Uterus (tissue), 2 donors: ENCODE measurements around the gene KMT5B.

Experiments
- CTCF ChIP-seq, 4 experiments: fragments of 200-600 bp in 2 of 4; fragments of 450-650 bp in 2 of 4; sonication (generic) in 2 of 4; IDR thresholded peaks; one replicate each; pipeline ENCODE4 v1.5.1; 2016 to 2019; ENCODE audit warnings: antibody characterized with exemption in 4 of 4, mild to moderate bottlenecking in 2 of 4, moderate library complexity in 1 of 4
- POLR2A ChIP-seq, 2 donors: fragments of 450-650 bp; IDR thresholded peaks; one replicate each; pipeline ENCODE4 v1.6.1; 2016; ENCODE audit warnings: antibody characterized with exemption in 2 of 2, mild to moderate bottlenecking in 1 of 2, moderate library complexity in 1 of 2

- TF ChIP-seq CTCF (IDR thresholded peaks at IDR 0.05) = no peak
- TF ChIP-seq POLR2A (IDR thresholded peaks at IDR 0.05) = no peak
These were observed 79.3 kb downstream of the KMT5B start for GRCh38 chr11:68133761-68134160.
